Putamen (tissue), 1 donor: ENCODE results near the gene MKX.
"Not testable (repeated sequence)": the region's sequence is repeated elsewhere in the genome, so short reads cannot be mapped to it uniquely, and the experiment has no call there.

Experiments
- DNase-seq: peaks from one replicate; pipeline ENCODE4 v3.0.0-alpha.2; 2016; ENCODE audit warnings: low spot score

The MKX gene

DNA sequence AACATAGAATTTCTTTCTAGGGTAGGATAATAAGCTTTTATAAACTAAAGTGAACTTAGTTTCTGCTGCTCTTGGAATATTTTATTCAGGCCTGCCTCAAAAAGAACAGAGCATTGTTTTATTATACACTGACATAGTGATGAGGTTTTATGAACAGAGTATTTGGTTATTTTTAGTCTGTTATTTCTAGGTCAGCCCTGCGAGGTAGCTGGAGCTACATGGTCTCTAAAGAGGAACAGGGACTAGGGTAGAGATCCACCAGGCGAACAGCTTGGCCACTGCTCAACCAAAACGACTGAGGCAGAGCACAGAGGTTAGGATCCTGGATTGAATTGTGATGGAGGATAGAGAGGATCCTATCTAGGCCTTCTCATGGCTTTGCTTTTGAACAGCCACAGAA, 53.0 kb downstream of the MKX start:
- no peak for DNase-seq

- DNase-seq: no peak
These were observed 56.6 kb downstream of the MKX start for GRCh38 chr10:27688991-27689390.

DNA sequence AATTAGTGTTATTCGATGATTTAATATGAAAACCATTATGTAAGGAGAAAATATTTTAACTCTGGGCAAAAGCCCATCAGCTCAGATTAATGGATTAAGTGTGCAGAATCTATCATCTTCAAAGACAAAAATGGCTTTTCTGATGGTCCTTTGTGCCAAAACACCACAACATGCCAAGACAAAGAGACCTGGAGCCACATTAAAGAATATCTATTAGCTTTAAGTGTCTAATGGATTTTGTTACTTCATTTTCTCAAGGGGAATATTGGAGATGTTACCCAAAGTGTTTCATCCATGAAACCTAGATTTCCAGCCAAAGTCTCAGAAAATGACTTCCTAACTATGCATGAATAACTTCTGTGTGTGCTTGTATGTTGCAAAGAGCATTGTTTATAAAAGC, 57.3 kb downstream of the MKX start:
- DNase-seq: no peak

DNA sequence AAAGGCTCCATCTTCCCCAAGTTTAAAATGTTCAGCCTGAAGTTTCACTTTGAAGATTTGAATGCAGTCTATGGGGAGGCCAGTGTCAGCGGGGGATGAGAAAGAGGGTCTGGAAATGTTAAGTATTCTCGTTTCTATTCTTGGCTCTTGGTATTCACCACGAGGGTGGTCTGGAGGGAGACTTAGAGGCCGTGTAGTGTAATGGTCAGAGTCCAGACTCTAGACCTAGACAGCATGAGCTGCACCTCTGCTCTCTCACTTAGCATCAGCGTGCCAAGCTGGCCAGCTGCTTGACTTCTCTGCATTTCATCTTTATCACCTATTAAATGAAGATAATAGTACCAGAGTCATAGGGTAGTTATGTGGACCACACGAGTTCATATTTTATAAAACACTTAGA, 57.9 kb downstream of the MKX start:
- no peak for DNase-seq

DNA sequence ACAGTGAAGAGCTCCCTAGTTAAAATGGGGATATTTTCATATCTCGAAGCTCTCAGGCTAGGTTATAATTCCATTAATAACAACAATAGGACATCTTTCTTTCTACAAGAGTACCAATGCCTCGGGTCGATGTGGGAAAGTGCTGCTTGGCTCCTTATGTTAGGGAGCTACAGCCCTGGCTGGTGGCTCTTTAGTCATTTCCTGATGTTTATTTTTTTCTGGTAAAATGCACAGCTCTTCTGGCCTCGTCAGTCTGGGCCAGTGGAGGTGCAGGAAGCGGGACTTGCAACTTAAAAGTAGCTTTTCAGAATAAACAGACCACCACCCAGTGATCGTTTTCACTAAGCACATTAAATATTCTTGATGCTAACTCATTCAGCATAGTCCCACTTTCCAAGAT, 58.3 kb downstream of the MKX start:
- DNase-seq: no peak

GRCh38 chr10:27685681-27686080, 59.9 kb downstream of the MKX start:
- no peak for DNase-seq

GRCh38 chr10:27683226-27683625, 62.4 kb downstream of the MKX start:
- no peak for DNase-seq

- not testable (repeated sequence) for DNase-seq
These were observed 63.8 kb downstream of the MKX start for GRCh38 chr10:27681795-27682194.

- no peak for DNase-seq
These were observed 64.7 kb downstream of the MKX start for GRCh38 chr10:27680691-27681605.

DNA sequence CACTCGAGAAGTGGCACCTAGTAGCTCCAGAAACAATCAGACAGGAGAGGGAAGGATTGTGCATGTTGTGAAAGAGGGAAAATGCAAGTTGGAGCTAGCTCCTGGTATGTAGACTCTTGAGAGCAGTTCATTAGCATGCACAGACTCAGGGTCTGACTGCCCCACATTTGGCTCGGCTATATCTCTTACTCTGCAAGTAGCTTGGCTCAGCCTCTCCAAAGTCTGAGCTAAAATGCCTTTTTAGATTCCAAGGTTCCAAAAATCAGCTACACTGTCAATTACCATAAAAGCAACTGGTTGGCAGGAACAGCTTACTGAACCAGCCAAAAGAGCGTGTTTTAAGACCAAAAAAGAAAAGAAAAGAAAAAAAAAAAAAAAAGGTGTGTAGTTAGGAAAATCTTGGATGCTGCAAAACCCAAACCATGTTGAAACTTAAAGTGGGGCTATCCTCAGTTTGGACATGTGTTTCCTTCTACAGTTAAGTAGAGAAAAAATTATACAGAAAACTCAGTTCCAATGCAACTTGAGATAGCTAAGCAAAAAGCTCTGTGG, 65.5 kb downstream of the MKX start:
- DNase-seq: peak; percentile 7

- DNase-seq: no peak
These were observed 66.2 kb downstream of the MKX start for GRCh38 chr10:27679369-27679912.

GRCh38 chr10:27678166-27678565, 67.5 kb downstream of the MKX start:
- DNase-seq: no peak

DNA sequence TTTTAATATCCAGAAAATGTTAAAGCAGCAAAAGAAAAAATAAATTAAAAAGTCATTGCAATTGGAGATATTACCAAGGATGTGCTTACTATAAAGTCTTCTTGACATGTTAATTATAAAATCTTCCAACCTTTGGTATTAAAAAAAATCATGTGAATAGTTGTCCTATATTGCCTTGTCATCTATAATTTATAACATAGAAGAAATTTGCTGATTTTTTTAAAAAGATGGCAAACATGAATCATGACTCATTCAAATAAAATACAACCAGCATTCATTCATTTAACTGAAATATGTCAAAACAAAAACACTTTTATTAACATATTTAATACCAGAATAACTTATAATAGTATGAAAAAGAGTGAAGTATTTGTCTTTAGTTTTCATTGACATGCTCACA, 72.6 kb downstream of the MKX start:
- no peak for DNase-seq

DNA sequence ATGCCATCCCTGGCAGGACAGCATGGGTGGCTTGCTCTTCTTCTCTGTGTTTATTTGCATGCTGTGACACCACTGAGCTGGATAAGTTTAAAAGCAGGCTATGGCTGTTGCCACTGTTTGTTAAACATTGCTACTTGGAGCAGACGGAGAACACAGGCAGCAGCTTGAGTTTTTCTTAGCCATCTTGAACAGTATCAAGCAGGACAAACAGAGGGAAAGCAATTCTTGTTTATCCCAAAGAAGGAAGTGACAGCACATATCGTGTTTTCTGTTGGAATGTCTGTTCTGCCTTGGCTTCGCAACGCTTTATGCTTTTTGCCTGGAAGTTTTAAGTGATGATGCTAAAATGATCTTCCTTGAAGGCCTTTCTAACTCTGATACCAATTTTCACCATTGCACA, 73.8 kb downstream of the MKX start:
- DNase-seq: no peak

- DNase-seq: no peak
These were observed 81.2 kb downstream of the MKX start for GRCh38 chr10:27664461-27664860.

DNA sequence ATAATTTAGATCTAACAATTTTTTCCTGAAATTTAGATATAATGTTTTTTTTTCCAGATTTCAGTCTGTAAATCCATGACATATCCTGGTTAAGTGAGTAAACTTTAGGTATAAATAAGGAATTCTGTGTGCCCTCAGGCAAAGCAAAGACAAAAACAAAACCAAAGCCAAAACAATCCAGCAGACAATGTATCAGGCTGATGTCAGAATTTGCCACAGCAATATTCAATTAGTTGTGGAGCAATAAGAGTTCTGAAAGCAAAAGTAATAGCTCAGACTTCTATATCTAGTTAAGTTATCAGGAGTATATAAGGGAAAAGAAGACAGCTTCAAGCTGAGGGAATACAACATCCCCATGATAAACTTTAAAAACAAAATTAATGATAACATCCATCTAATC, 82.0 kb downstream of the MKX start:
- DNase-seq: no peak

GRCh38 chr10:27661514-27662286, 83.9 kb downstream of the MKX start:
- no peak for DNase-seq

DNA sequence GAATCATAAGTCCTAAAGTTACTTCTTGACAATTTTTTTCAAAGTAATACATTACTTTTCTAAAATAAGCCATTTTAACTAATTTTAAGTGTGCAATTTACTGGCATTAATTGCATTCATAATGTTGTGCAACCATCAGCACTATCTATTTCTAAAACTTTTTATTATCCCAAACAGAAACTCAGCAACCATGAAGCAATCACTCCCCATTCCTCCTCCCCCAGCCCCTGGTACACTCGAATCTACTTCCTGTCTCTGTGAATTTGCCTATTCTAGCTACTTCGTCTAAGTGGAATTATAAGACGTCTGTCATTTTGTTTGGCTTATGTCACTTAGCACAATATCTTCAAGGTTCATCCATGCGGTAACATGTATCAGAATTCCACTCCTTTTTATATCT, 84.9 kb downstream of the MKX start:
- no peak for DNase-seq

- DNase-seq: no peak
These were observed 85.4 kb downstream of the MKX start for GRCh38 chr10:27660268-27660667.

DNA sequence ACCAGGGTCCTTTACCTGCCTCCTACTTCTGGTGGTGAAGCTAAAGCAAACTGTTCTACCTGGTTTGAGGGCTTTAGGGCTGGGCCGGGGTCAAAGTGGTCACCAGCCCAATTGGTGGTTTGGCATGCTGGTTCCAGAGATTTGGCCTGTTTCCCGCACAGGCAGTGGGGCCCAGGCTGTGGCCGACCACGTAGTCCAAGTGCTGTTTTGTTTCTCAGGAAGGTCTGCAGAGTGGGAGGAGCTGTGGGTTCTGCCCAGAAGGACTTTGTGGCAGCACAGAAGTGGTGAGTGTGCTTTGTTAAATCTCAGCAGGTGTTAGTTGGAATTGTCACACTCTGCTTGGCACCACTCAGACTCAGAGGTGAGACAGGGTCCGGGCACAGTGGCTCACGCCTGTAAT, 85.8 kb downstream of the MKX start:
- DNase-seq: no peak

DNA sequence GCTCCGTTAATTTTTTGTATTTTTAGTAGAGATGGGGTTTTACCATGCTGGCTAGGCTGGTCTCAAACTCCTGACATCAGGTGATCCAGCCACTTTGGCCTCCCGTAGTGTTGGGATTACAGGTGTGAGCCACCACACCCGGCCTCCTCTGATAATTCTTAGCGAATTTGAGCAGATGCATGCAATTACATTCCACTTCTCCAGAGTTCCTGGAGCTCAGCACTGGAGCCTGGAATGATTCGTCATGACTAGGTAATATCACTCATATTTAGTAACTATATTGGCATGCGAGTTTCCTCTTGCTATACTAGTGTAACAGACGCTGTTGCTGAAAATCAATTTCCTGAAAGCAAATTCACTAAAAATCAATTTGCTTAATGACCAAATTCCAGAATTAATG, 86.8 kb downstream of the MKX start:
- no peak for DNase-seq

DNA sequence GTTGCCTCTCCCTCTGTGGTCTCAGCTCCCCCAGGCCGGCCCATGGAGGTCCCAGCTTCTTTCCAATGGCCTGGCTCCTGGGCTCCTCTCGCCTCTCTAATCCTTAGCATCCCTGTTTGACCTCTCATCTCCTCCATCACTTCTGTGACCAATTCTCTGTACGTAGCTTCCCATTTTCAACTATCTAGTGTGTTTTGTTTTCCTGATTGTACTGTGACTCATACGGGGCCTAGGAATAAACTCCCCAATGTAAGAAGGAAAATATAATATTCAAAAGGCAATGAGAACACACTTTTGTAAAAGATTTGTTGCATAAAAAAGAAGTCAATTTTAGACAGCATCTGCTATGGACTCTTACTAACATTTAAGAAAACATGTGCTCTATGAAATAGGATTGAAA, 90.3 kb downstream of the MKX start:
- DNase-seq: no peak

DNA sequence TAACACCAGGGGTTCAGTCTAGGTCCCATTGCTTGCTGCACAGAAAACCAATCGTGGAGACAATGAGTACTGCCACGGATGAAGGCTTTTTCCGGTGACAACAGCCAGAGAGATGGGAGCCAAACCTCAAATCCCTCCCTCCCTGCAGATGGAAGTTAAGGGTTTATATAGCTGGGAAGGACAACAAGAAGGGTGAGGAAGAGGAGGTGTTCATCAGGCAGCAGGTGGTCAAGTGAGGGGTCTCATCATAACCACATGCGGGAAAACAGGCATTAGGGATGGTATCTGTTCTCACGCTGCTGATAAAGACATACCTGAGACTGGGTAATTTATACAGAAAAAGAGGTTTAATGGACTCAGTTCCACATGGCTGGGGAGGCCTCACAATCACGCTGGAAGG, 91.3 kb downstream of the MKX start:
- DNase-seq: no peak
